SK-N-SH (cell line): Measurements from ENCODE around the gene IL2.

ENCODE experiments used
- ELF1 ChIP-seq: IDR thresholded peaks from 2 replicates; pipeline ENCODE4 v1.4.0; 2012
- EZH2phosphoT487 ChIP-seq: fragments of 200-600 bp; sonication (generic); IDR thresholded peaks from 2 replicates; pipeline ENCODE4 v1.6.1; 2017; ENCODE audit warnings: low read depth, mixed run types, mild to moderate bottlenecking, antibody characterized with exemption, moderate library complexity, borderline replicate concordance
- MEF2A ChIP-seq: IDR thresholded peaks from 2 replicates; pipeline ENCODE4 v1.4.0; 2012; ENCODE audit warnings: low read depth, borderline replicate concordance
- NRF1 ChIP-seq: IDR thresholded peaks from 2 replicates; pipeline ENCODE4 v1.6.1; 2012; ENCODE audit warnings: low read depth, mild to moderate bottlenecking, low read length
- POLR2AphosphoS5 ChIP-seq: IDR thresholded peaks from 2 replicates; pipeline ENCODE4 v1.6.1; 2012; ENCODE audit warnings: low read depth, low read length
- RAD21 ChIP-seq: IDR thresholded peaks from 2 replicates; pipeline ENCODE4 v1.6.1; 2012; ENCODE audit warnings: mild to moderate bottlenecking, low read length
- REST ChIP-seq: IDR thresholded peaks from 2 replicates; pipeline ENCODE4 v1.6.1; 2012; ENCODE audit warnings: mild to moderate bottlenecking, low read depth, low read length, moderate library complexity
- TAF1 ChIP-seq: IDR thresholded peaks from 2 replicates; pipeline ENCODE4 v1.6.1; 2012; ENCODE audit warnings: low read depth, mild to moderate bottlenecking, low read length, moderate library complexity, borderline replicate concordance
- YY1 ChIP-seq: IDR thresholded peaks from 2 replicates; pipeline ENCODE4 v1.4.0; 2012; ENCODE audit warnings: low read depth, mild to moderate bottlenecking
- TF ChIP-seq, protein P1 (sequence below): fragments of 150-350 bp; IDR thresholded peaks from 2 replicates; pipeline ENCODE4 v1.6.1; 2017; ENCODE audit warnings: antibody characterized with exemption, low read length, low read depth, borderline replicate concordance
- TF ChIP-seq, protein P2 (sequence below): fragments of 200-600 bp; sonication (generic); IDR thresholded peaks from 2 replicates; pipeline ENCODE4 v1.6.1; 2017; ENCODE audit warnings: antibody characterized with exemption, mild to moderate bottlenecking, moderate library complexity

- TF ChIP-seq EZH2phosphoT487, result no peak
- TF ChIP-seq, protein P1, sequence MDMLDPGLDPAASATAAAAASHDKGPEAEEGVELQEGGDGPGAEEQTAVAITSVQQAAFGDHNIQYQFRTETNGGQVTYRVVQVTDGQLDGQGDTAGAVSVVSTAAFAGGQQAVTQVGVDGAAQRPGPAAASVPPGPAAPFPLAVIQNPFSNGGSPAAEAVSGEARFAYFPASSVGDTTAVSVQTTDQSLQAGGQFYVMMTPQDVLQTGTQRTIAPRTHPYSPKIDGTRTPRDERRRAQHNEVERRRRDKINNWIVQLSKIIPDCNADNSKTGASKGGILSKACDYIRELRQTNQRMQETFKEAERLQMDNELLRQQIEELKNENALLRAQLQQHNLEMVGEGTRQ, result no peak
- TF ChIP-seq, protein P2, sequence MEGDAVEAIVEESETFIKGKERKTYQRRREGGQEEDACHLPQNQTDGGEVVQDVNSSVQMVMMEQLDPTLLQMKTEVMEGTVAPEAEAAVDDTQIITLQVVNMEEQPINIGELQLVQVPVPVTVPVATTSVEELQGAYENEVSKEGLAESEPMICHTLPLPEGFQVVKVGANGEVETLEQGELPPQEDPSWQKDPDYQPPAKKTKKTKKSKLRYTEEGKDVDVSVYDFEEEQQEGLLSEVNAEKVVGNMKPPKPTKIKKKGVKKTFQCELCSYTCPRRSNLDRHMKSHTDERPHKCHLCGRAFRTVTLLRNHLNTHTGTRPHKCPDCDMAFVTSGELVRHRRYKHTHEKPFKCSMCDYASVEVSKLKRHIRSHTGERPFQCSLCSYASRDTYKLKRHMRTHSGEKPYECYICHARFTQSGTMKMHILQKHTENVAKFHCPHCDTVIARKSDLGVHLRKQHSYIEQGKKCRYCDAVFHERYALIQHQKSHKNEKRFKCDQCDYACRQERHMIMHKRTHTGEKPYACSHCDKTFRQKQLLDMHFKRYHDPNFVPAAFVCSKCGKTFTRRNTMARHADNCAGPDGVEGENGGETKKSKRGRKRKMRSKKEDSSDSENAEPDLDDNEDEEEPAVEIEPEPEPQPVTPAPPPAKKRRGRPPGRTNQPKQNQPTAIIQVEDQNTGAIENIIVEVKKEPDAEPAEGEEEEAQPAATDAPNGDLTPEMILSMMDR, result no peak
- TF ChIP-seq POLR2AphosphoS5, result no peak
- TF ChIP-seq RAD21, result no peak
- TF ChIP-seq REST, result no peak
- TF ChIP-seq YY1, result no peak
- TF ChIP-seq ELF1, result no peak
- TF ChIP-seq NRF1, result no peak
- no peak for TF ChIP-seq MEF2A
- TF ChIP-seq TAF1, result no peak
These were observed 32.5 kb upstream of the IL2 start for GRCh38 chr4:122489061-122489460.
